Measurements from ENCODE around the gene DOLK.
"Not testable (repeated sequence)": the region's sequence is repeated elsewhere in the genome, so short reads cannot be mapped to it uniquely, and the experiment has no call there.

DNA sequence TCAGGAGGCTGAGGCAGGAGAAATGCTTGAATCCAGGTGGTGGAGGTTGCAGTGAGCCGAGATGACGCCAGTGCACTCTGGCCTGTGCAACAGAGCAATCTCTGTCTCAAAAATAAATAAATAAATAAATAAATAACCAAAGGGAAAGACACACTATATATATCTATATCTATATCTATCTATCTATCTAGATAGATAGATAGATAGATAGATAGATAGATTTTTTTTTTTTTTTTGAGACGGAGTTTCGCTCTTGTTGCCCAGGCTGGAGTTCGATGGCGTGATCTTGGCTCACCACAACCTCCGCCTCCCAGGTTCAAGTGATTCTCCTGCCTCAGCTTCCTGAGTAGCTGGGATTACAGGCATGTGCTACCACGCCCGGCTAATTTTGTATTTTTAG lies 14.0 kb upstream of the DOLK start:
- TF ChIP-seq, protein P1, sequence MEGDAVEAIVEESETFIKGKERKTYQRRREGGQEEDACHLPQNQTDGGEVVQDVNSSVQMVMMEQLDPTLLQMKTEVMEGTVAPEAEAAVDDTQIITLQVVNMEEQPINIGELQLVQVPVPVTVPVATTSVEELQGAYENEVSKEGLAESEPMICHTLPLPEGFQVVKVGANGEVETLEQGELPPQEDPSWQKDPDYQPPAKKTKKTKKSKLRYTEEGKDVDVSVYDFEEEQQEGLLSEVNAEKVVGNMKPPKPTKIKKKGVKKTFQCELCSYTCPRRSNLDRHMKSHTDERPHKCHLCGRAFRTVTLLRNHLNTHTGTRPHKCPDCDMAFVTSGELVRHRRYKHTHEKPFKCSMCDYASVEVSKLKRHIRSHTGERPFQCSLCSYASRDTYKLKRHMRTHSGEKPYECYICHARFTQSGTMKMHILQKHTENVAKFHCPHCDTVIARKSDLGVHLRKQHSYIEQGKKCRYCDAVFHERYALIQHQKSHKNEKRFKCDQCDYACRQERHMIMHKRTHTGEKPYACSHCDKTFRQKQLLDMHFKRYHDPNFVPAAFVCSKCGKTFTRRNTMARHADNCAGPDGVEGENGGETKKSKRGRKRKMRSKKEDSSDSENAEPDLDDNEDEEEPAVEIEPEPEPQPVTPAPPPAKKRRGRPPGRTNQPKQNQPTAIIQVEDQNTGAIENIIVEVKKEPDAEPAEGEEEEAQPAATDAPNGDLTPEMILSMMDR (conservative IDR thresholded peaks at IDR 0.05; ENCODE audit: low read depth, low read length): not testable (repeated sequence)
- not testable (repeated sequence) for TF ChIP-seq POLR2A (IDR thresholded peaks at IDR 0.05; ENCODE audit: low read depth, low read length); MAZ (IDR thresholded peaks at IDR 0.05; ENCODE audit: borderline replicate concordance, low read depth, low read length)

Measured in IMR-90 (cell line).